Stimulated activated CD4-positive, alpha-beta T cell treated with anti-CD3 and anti-CD28 coated beads, TNF-alpha, amount 100 ng/mL, for 1 hour (primary cell): Measurements from ENCODE around the gene PRC1.

Experiments used
- DNase-seq, 3 donors: peaks; one replicate each; pipeline ENCODE4 v3.0.0-alpha.2; 2020; ENCODE audit warnings: low read depth in 3 of 3, low spot score in 1 of 3

Gene PRC1

DNA sequence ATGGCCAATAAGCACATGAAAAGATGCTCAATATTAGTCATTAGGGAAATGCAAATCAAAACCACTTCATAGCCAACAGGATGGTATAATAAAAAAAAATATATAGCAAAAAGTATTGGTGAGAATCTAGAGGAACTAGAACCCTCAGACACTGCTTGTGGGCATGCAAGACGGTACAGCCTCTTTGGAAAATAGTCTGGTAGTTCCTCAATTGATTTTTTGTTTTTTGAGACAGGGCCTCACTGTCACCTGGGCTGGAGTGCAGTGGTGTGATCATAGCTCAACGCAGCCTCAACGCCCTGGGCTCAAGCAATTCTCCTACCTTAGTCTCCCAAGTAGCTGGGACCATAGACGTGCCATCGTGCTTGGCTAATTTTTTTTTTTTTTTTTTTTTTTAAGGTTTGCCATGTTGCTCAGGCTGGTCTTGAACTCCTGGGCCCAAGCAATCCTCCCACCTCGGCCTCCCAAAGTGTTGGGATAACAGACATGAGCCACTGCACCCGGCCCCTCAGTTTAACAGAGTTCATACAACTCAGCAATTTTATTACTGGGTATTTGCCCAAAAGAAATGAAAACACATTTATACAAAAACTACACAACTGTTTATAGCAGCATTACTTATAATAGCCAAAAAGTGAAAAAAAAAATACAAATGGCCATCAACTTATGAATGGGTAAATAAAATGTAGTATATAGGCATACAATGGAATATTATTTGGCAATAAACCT is 5.1 kb downstream of the PRC1 start:
- no peak for DNase-seq

DNA sequence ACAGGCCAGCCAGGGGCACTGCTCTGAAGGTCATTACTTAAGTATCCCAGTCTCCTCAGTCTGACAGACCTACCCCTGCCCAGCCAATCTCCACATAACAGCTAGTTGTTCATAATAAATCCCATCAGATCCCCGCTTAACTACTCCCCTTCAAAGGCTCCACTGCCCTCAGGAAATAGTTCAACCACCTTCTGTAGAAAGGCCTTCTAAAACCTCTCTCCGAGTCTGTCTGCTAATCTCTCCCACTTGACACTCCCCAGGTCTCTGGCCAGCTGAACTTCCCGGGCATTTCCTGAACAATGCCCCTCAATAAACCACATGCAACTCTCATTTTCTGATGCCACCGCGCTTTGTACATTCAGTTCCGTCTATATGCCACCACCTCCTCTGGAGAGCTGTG is 6.0 kb downstream of the PRC1 start:
- DNase-seq, result no peak

DNA sequence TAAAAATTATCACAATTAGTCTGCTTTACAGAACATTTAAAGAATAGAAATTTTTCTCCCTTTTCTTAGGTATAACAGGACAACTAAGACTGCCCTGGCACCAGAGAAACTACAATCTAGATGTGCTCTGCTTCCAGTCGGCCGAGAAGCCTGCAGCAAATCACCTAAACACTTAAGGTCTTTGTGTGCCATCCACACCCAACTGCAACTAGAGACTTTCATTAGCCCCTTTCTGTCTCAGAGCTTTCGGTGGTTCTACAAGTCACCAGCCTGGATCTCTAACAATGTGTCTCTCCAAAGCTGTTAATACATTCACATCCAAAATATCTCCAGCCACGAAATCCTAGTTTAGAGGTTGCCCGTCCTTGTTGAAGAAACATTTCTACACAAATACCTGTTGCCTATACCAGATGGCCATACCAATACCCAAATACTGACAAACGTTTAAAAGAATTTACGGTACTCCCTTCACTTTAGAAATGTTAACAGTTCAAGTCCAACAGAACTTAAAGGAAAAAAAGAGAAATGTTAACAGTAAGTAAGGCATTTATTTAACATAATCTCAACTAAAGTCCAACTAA is 6.7 kb downstream of the PRC1 start:
- DNase-seq, result no peak

DNA sequence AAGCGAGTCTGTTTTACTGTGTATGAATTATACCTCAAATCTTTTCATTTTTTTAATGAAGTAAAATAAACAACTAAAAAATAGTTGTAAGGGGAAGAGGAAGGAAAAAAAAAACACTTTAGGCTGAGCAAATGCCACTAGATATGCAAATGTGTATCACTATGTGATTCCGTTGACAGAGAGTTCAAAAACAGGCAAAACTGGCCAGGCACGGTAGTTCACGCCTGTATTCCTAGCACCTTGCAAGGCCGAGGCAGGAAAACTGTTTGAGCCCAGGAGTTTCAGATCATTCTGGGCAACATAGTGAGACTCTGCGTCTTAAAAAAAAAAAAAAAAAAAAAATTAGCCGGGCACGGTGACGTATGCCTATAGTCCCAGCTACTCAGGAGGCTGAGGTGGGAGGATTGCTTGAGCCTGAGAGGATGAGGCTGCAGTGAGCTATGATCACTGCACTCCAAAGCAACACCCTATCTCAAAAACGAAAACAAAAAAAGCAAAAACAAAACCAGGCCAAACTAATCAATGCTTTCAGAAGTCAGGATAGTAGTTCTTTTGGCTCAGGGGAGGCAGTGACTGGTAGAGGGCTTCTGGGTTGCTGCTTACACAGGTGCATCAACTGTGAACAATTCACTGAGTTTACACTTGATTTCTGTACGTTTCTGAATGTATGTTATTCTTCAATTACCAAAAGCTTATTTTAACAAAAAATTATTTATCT is 7.4 kb downstream of the PRC1 start:
- DNase-seq, result no peak

DNA sequence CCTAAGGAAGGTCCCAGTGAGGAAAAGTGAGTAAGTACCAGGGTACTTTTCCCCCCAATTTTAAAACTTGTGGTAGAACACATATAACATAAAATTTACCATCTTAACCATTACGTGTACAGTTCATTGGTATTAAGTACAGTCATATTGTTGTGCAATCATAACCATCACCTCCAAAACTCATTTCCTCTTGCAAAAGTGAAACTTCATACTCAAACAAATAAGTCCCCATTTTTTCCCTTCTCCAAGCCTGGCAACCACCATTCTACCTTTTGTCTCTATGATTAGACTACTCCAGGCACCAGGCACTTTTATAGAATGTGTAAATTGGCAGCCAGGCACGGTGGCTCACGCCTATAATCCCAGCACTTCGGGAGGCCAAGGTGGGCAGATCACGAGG is 12.2 kb downstream of the PRC1 start:
- no peak for DNase-seq

DNA sequence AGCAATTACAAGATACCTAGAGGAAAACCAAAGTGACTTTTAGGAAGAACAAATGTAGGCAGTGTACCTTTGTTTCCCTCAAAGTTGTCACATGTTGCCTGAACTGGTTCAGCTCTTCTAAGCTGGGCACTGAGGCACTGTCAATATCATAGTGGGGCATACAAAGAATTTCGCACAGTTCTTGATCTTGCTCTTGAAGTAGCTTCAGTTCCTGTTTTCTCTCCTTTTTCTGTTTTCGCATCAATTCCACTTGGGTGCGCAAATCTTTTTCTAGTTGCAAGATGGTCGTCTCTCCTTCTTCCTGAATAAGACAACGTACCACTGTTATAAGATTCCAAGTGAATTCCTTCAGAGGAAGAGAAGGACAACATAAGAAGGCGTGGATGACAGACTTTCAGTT is 12.7 kb downstream of the PRC1 start:
- no peak for DNase-seq

DNA sequence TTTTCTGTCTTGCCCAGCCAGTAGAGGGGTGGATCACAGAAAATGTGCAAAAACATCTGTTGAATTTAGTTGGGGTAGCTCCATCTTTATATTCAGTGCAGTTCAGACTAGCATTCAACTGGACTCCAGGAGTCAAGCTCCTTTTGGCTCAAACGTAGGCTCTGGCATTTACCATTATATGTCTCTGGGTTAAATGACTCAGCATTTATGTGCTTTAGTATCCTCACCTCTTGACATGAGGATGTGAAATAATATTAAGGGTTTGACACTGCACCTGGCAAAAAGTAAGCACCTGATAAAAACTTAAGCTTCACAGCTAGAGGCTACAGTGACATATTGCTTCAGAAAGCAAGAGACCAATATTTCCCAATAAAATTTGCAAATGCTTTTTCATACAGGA is 14.8 kb downstream of the PRC1 start:
- no peak for DNase-seq

DNA sequence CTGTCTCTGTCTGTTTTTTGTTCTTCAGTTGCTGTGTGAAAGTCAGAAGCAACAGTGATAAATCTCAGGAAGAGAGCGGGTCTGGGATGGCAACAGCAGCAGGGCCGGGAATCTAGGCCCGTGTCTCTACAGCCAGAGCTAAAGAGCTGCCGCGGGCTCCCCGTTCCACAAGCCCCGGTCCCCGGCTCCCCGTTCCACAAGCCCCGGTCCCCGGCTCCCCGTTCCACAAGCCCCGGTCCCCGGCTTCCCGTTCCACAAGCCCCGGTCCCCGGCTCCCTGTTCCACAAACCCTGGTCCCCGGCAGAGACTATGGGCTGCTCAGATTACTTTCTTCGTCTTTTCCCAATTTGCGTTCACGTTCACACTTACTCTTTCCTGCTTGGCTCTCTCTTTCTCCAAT is 20.1 kb downstream of the PRC1 start:
- DNase-seq, result no peak

DNA sequence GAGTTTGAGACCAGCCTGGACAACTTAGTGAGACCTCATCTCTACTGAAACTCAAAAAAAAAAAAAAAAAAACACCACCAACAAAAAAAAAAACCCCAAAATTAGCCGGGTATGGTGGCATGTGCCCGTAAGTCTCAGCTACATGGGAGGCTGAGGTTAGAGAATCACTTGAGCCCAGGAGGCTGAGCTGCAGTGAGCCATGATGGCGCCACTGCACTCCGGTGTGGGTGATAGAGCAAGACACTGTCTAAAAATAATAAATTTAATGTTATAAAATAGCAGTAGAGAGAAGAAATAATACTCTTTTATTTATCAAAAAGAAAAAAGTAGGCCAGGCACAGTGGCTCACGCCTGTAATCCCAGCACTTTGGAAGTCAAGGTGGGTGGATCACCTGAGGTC is 22.2 kb downstream of the PRC1 start:
- no peak for DNase-seq

DNA sequence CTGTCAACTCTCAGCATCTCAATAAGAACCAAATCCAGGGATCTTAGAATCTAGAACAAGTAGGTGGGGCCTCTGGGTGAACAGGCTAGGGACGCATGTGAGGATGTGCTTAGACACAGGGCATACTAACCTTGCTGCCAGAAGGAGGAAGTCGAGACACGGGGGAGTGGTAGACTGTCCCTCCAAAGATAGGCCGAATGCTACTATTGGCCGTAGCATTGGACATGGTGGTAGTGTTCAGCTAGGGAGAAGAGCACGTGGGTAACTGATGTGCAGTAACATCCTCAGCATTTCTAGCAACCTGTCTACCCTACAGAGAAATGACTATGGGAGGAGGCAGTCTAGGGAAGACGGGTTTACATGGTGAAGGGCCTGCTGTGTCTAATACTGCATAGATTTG is 24.1 kb downstream of the PRC1 start:
- DNase-seq, result no peak

DNA sequence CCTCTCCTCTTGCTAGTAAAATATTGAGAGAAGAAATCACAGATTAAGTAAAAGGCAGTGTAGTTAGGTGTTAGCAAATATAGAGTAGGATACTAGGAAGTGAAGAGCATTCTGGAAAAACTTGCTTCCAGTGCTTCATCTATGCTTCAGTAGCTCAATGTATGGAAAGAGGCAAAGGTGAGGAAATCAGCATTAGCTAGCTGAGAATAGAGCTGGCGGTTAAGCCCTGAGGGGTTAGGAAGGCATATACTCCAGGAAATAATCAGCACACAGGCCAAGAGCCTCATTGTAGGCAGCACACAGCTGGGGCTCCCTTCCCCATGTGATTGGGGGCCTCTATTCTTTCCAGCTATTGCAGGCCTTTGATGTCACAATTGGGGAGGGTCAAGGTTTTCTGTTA is 25.9 kb downstream of the PRC1 start:
- DNase-seq, result no peak

DNA sequence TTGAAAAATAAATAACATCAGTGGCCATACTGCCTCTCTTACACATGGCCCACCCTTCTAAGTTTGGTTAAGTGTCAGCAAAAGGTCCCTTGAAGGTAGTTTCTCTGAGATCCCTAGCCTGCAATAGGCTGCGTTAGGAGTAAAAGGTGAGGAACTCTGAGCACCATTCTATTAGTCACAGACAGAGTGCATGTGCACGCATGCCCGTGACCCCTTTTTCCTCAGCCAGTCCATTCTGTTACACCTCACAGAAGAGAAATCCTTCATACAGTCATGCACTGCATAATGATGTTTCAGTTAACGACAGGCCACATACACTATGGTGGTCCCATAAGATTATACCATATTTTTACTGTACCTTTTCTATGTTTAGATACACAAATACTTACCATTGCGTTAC is 27.1 kb downstream of the PRC1 start:
- no peak for DNase-seq

DNA sequence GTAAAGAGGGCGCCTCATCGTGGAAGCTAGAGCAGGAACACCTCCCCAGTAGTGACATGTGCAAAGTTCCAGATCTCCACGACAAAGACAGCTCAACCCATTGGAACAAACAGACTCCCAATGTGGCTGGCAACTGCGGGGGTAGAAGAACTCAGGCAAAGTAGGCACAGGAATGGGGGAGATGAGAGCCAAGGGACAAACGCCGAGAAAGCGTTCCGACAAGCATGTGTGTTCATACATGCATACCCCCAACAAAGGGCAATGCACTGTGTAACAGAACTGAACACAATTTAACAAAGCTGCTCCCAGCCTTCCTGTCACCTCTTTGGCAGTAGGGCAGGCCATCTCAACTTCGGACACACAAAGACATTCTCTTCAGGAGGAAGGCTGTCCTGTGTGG is 28.1 kb downstream of the PRC1 start:
- no peak for DNase-seq

DNA sequence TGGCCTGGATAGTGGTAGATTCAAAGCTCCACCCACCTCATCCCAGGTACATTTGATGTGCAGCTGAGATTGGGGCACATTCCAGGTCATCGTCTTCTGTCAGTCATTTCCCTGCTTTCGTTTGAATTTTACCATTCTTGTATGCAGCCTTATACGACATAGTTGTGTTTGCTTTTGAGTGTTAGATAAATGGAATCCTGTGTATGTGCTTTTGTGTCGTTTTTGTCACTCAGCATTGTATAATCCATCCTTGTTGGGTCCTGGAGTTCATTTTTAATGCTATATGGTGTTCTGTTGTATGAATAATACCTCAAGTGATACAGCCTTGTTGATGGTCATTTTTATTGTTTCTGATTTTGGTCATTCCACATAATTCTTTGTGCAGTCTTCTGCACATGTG is 32.3 kb downstream of the PRC1 start:
- no peak for DNase-seq

DNA sequence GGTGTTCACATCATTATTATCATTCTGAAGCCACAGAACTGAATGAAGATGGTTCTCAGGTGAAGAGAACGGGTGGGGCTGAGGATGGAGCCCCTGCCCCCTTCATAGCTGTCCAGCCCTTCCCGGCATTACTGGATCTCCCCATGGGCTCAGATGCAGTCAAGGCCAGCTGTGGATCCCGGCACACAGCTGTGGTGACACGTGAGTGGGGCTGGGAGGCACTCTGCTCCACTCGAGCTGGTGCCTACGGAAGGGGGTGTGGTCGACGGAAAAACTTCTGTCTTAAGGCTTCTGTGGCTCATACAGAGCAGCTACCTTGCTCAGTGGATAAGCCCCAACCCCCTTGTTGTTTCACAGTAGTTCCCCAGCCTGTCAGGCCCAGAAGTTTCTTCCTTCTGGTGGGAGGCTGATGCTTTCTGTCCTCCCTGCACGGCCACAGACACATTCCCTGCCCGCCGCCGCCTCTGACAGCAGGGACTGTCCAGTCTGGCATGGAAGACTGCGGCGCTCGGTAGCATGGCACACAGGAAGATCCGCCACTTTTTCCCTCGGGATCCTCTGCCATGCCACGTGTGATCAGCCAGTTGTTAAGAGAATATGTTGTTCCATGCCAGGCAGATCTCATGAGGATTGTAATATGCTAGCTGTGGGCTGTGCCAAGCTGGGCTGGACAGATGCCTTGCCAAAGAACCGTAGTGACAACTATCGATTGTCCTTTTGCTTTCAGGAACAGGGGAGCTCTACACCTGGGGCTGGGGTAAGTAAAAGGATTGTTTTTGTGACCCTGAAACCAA is 33.8 kb downstream of the PRC1 start:
- DNase-seq, result no peak

DNA sequence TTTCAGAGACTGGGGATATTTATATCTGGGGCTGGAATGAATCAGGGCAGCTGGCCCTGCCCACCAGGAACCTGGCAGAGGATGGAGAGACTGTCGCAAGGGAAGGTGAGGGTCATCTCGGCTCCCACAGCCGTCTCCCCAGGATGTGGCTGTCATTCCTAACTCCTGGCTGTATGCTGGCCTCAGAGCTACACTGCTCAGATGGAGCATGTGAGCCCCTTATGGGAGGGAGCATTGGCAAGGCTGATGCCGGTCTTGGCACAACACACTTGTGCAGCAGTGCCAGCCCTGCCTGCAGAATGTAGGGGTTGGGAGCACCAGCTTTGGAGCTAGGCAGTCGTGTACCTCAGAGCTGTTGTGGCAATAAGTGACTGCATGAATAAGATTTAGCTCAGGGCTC is 34.4 kb downstream of the PRC1 start:
- no peak for DNase-seq

DNA sequence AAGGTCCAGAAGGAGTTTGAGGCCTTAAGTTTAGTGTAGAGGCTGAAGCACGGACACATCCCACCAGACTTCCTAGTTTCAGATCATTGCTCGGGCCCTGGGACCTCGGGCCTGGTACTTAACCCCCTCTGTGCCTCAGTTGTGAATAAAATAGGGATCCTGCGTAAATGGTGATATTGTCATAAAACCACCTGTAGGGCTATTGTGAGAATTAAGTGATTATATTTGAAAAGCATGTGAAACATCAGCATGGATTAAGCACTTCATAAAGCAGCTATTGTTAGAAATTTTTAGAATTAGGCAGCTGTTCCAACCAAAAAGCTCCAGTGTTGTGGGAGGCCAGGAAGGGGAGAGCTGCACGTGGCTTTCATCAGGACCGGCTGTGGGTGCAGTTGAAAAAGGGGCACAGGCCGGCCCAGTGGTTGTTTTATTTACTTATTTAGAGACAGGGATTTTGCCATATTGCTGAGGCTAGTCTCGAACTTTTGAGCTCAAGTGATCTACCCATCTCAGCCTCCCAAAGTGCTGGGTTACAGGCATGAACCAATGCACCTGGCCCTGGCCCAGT is 35.2 kb downstream of the PRC1 start:
- no peak for DNase-seq

DNA sequence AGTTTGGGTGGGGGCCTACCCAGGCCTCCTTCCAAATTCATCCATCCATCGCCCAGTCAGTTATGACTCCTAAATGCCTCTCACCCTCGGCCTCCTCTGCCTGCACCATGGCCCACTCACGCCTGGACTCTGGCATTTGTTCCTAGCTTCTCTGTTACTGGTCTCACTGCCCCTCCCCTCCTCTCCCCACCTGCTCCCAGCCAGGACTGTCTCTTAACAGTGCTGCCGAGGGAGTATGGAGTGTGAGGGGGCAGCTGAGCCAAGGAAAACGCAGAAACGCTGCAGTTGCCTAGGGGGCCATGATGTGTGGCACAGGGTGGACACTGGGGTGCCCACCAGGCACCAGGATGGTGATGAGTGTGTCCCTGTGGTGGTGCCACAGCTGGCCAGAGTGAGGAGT is 36.5 kb downstream of the PRC1 start:
- no peak for DNase-seq

DNA sequence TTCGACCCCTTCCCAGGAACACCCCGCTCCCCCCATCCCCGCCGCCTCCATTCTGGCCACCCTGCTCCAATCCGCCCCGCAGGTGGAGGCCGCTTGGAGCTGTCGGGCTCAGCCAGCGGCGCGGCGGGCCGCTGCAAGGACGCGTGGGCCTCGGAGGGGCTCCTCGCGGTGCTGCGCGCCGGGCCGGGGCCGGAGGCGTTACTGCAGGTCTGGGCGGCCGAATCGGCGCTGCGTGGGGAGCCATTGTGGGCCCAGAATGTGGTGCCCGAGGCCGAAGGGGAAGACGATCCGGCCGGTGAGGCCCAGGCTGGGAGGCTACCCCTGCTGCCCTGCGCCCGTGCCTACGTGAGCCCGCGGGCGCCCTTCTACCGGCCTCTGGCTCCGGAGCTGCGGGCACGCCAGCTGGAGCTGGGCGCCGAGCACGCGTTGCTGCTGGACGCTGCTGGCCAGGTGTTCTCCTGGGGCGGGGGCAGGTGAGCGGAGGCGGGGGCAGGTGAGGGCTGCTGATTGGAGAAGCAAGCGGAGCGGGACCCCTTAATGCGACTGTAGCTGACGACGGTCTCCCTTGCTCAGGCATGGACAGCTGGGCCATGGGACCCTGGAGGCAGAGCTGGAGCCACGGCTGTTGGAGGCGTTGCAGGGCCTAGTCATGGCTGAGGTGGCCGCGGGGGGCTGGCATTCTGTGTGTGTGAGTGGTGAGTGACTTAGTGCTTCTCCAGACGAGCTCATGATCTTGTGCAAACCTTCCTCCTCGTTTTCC is 37.1 kb downstream of the PRC1 start:
- DNase-seq, result no peak

DNA sequence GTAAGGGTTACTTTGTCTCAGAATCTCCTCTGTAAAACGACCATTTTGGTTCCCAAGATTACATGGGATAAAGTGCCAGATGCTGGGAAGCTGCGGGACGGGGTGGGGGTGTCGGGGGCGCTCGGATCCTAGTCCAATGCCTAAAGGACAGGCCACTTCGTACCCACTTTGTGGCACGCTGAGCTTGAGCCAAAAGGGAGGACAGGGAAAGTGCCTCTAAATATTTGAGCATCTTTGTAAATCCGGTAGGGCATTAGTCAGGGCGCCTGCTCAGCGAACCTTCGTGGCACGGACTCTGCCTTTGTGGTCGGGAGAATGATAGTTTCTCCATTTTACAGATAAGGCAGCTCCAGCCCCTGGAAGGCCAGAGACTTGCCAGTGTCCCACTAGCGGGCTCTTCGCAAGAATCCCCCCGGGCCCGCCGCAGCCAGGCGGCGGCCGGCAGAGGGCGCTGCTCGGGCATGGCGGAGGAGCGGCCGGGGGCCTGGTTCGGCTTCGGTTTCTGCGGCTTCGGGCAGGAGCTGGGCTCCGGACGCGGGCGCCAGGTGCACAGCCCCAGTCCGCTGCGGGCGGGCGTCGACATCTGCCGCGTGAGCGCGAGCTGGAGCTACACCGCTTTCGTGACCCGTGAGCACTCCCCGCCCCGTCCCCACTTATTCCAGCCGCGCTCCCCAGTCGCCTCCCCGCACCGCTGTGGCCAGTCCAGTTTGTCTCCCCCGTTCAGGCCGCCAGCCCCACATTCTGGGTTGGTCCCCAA is 37.9 kb downstream of the PRC1 start:
- peak in 2 of 3 donors; percentile 39 to 58 for DNase-seq
